Activated CD8-positive, alpha-beta memory T cell treated with anti-CD3 and anti-CD28 coated beads, Interleukin-2, amount 50 U/mL, for 24 hours (primary cell): ENCODE measurements around the gene SBK2.

Experiments
- DNase-seq: peaks from one replicate; pipeline ENCODE4 v3.0.0-alpha.2; 2020; ENCODE audit errors: extremely low read depth

Gene SBK2

DNA sequence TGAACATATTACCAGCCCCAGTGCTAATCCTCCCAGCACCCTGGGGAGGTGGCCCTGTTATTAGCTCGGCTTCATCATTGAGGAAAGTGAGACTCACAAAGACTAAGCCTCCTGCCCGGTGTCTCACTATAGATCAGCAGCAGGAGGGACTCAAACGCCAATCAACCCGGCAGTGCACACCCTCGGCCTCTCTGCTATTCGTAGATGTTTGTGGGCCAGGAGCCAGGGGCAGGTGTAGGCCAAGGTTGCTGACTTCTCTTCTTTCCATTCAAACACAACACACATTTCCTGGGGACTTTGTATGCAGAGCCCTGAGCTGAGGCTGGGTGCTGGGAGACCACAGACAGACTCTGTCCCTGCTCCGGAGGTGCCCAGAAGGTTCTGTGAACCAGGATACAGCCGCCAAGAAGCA is 17.8 kb upstream of the SBK2 start:
- no peak for DNase-seq

- no peak for DNase-seq
These were observed 17.4 kb upstream of the SBK2 start for GRCh38 chr19:55554302-55554701.

DNA sequence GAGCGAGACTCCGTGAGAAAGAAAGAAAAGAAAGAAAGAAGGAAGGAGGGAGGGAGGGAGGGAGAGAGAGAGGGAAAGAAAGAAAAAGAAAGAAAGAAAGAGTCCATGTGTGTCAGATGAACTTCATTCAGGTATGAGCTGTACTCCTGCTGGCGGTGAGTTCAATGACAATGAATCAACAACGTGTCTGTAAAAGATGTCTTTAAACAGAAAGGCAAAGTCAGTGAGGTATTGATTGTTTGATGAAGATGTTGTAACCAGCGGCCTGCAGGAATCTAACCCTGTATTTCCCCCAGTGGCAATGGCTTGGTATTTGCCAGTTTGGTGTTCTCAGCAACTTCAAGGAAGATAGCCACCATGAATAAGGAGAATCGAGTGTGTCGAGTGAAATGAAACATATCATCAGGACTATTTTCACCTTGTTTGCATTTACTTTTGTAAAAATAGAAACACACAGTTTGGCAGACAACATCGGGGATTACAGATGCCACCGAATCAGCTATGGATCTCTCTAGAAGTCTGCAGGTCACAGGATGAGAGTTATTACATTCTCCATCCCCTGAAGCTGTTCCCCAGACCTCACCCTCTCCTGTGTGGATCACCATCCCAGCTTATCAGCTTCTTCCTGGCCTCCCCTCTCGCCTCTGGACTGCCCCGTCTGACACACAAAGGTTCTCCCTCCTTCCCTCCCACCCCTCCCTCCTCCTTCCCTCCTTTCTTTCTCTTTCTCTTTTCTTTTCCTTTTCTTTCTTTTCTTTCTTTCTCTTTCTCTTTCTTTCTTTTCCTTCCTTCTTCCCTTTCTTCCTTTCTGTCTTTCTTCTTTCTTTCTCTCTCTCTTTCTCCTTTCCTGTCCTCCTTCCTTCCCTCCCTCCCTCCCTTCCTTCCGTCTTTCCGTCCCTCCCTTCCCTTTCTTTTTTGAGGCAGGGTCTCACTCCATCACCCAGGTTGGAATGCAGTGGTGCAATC is 16.6 kb upstream of the SBK2 start:
- no peak for DNase-seq

GRCh38 chr19:55552620-55553019 is 15.7 kb upstream of the SBK2 start:
- no peak for DNase-seq

- DNase-seq, result no peak
These were observed 15.3 kb upstream of the SBK2 start for GRCh38 chr19:55552206-55552605.

DNA sequence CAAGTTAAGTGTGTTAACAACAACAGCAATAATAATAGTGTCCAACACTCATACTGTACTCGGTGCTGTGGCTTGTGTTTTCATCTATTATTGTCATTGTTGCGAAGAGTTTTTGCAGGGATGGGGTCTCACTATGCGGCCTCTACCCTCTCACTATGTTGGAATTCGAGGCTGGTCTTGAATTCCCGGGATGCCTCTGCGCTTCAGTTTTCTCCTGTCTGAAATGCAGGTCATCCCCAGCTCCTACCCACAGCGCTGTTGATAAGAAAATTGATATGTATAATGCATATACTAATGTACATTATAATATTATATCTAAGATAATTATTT is 13.4 kb upstream of the SBK2 start:
- no peak for DNase-seq

GRCh38 chr19:55549500-55550320 is 12.8 kb upstream of the SBK2 start:
- no peak for DNase-seq

DNA sequence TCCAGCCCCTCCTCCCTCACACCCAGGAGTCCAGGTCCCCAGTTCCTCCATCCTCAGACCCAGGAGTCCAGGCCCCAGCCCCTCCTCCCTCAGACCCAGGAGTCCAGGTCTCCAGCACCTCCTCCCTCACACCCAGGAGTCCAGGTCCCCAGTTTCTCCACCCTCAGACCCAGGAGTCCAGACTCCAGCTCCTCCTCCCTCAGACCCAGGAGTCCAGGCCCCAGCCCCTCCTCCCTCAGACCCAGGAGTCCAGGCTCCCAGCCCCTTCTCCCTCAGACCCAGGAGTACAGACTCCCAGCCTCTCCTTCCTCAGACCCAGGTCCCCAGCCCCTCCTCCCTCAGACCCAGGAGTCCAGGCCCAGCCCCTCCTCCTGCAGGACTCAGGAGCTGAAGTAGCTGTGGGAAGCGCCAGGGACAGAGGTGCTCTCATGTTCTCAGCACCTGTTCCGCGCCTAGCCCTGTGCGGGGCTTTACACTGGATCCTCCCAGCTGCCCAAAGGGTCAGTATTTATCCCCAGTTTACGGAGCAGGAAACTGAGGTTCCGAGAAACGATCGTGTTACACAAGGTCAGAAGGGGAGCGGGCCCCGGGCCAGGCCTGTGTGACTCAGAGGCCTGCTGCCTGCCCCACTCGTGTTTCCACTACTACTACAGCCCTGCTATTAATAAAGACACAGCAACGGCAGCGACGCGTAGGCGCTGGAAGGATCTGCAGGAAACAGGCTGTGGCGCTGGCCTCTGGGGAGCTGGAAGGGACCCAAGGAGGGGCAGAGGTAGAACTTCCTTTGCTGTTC is 10.1 kb upstream of the SBK2 start:
- no peak for DNase-seq

- DNase-seq, result no peak
These were observed 9.1 kb upstream of the SBK2 start for GRCh38 chr19:55546011-55546410.

DNA sequence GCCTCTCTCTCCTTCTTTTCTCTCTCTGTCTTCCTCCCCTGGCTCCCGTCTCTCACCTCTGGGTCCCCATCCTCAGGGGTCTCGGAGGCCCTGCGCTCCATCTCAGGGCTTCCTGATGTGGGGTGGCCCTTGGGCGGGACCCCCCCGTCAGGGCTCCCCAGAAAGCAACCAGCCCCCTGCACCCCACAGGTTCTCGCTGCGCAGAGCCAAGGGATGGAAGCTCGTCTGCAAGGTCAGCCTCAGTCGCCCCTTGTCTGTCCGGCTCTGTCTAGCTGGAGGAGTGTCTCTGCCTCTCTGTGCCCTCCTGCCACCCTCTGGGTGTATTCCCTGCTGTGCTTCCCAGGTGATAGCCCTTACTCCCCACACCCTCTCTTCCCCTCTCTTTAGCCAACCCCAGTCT is 8.5 kb upstream of the SBK2 start, which contains the start of gene SBK3:
TSS of gene SBK3 (minus strand) at position 101 of the 400 bp plus-strand sequence. CDS start at position 101, 0 bp downstream.
- no peak for DNase-seq

DNA sequence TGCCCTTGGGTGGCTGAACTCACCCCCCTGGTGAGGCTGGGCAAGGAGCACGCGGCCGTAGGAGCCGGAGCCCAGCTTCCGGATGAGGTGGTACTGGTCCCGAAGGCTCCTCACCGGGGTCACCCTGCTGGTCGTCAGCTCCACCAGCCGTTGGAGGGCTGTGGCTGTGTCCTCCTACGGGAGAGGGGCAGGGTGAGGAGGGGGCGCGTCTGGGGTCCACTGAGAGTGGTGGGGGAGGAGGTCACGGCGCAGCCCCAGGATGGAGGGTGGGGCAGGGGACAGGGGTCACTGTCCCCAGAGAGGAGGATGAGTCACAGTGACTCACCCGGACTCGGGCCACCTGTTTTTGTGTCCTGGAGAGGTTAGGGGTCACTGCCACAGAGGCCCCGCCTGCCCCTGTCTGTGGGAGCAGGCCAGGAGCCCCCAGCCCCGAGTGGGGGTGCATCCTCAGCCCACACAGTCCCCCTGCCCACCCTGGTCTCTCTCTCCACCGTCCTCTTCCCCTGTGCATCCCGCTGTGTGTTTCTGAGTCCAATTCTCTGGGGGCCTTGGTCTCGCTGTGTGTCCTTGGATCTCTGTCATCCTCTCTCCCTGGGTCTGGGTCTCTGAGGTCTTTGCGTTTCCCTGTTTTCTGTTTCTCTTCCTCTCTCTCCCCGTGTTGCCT is 8.0 kb upstream of the SBK2 start:
- DNase-seq, result no peak

DNA sequence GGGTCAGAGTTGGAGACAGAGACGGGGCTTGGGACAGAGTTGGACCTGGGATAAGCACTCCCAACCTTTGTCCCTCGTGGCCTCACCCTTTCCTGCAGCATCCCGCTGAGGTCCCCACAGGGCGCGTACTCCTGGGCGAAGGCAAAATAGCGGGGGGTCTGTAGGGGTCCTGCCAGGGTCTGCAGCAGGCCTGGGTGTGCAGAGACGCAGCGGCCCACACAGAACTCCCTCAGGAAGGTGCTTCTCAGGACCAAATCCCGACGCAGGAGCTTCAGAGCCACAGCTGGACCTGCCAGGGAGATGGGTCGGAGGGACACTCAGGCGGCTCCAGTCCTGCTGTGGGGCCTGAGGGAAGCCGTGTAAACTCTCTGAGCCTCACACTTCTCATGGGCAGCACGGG is 7.1 kb upstream of the SBK2 start:
- DNase-seq, result no peak

DNA sequence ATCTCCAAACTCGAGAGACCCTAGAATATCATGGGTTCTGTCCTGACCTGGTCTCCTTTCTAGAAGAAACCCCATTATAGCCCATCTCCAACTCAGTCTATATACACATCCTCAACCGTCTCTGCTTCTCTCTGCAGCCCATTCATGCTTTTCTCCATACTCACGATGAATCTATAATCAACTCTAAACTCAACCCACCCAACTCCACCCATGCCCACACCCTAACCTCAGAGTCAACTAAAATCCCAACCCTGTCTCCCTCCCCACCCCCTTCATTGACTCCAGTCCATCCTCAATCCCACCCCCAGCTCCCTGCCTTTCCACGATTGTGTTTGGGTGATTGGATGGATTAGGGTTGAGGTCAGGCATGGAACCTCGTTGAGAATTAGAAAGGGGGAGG is 6.6 kb upstream of the SBK2 start:
- DNase-seq, result no peak

- no peak for DNase-seq
These were observed 5.4 kb upstream of the SBK2 start for GRCh38 chr19:55542292-55542855.

GRCh38 chr19:55541091-55541490 is 4.2 kb upstream of the SBK2 start:
- no peak for DNase-seq

DNA sequence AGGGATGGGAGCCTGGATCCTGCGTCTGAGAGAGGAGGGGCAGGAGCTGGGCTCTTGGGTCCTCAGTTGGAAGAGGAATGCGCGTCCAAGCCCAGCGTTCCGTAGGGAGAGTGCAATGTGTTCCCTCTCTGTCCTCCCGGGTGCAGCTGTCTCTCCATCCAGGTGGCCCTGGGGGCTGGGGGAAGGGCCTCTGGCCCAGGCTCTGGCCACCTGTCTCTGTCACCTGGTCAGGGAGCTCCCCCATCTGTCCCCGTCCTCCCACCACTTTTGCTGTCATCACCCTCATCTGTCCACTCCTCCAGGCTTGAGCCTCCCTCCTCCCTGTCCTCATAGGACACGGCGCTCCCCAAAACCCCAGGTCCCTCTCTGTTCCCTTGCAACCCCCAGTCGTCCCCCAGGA is 3.7 kb upstream of the SBK2 start:
- no peak for DNase-seq

DNA sequence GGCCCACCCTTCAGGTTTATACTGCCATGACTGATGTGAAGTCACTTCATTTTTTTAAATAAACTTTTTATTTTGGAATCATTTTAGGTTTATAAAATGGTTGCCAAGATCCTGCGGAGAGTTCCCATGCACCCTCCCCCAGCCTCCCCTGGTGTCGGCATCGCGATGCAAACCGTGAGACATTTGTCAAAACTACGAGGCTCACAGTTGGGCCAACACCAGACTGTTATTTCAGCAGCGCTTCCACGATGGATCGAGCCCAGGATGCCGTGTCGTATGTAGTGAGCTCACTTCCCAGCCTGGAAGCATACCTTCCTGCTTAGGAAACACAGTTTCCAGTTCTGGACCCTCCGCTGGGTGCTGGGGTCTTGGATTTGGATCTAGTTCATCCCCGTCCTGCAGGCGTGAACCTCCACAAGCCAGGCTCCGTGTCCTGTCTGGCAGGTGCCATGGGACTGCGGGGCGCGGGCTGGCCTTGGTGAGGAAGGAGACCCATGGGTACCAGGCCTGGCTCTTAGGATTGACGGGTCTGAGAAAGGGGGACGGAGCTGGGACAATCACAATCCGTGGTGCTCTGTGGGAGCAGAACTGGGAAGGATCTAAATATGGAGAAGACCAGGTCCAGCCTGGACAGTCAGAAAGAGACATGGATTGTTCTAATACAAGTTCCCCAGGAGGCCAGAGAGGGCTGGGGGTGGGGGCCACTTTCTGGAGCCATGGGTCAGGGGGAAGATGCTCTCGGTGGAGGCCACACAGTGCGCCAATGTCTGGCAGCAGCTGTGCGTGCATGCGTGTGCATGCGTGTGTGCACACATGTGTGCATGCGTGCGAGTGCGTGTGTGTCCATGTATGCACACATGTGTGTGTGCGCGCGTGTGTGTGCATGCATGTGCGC is 2.4 kb upstream of the SBK2 start:
- DNase-seq, result no peak

DNA sequence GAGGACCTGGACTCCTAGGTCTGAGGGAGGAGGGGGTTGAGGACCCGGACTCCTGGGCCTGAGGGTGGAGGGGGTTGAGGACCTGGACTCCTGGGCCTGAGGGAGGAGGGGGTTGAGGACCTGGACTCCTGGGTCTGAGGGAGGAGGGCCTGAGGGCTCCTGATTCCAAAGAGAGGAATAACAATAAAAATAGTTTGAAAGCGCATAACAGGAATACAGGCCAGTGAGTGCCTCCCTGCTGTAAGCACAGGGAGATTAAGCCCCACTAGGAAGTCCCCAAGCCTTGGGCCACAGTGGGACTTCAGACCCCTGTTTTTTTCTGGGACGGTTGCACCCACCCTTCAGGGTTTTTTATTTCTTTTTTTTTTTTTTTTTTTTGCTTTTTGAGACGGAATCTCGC is 1.2 kb upstream of the SBK2 start:
- no peak for DNase-seq

DNA sequence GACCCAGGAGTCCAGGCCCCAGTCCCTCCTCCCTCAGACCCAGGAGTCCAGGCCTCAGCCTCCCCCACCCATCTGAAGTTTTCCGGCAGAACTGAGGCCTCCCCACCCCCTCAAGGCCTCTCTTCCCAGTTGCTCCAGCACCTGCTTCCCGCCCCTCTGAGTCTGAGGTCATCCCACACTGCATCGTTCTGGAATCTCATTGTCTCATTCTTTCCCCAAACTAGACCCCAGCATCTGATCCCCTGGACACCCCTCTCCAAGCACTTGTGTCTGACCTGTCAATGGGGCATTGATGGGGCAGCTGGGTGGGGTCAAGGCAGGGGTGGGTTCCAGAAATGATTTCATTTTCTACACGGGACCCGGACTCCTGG is 793 bp upstream of the SBK2 start:
- no peak for DNase-seq

DNA sequence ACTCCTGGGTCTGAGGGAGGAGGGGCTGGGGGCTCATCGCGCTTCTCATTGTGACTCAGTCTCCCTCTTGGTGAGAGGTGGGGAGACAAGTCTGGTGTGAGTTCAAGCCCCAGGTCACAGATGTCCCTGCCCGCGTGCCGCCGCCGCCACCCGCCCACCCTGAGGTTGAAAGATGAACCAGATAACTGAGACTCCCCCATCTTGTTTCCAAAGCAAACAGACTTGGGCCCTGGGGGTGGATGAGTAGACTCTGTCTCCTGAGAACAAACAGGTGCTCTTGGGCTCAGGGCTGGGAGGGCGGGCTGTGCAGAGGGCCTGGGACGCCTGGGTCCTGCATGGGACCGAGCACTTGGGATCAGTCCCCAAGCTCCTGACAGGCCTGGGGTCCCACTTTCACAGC is 567 bp downstream of the SBK2 start:
- no peak for DNase-seq
